HFF-Myc (cell line): ENCODE results near the gene PRKAR1B.
"Not testable (repeated sequence)": the region's sequence is repeated elsewhere in the genome, so short reads cannot be mapped to it uniquely, and the experiment has no call there.

Experiments
- DNase-seq: peaks from one replicate; pipeline ENCODE4 v3.0.0-alpha.2; 2011; ENCODE audit warnings: low read depth; ENCODE audit errors: extremely low read depth
- H3K4me3 ChIP-seq: replicated peaks from 2 replicates; pipeline ENCODE4 v1.5.1; 2011; ENCODE audit warnings: low read depth, mild to moderate bottlenecking, control low read depth, low read length
- CTCF ChIP-seq: IDR thresholded peaks from 2 replicates; pipeline ENCODE4 v1.5.1; 2012; ENCODE audit warnings: mild to moderate bottlenecking, low read depth, low read length, control low read depth; ENCODE audit errors: missing control alignments

Gene PRKAR1B

GRCh38 chr7:746155-747061, 19.3 kb upstream of the PRKAR1B start:
- no peak overlapping the region for H3K4me3 ChIP-seq
- no peak for TF ChIP-seq CTCF
- no peak for DNase-seq

- no peak for DNase-seq
- TF ChIP-seq CTCF, result no peak
- no peak overlapping the region for H3K4me3 ChIP-seq
Measured at GRCh38 chr7:745431-746154, 18.5 kb upstream of the PRKAR1B start.

- no peak for DNase-seq
Measured at GRCh38 chr7:744854-745430, 17.9 kb upstream of the PRKAR1B start.

GRCh38 chr7:744128-744520, 17.0 kb upstream of the PRKAR1B start:
- H3K4me3 ChIP-seq, DNase-seq: not testable (repeated sequence)

More at GRCh38 chr7:744854-745430, 17.9 kb upstream of the PRKAR1B start:
- H3K4me3 ChIP-seq, result no peak overlapping the region
- no peak for TF ChIP-seq CTCF

- H3K4me3 ChIP-seq, DNase-seq: not testable (repeated sequence)
Measured at GRCh38 chr7:743341-744127, 16.5 kb upstream of the PRKAR1B start.

GRCh38 chr7:742791-743190, 15.7 kb upstream of the PRKAR1B start:
- DNase-seq, result no peak
- TF ChIP-seq CTCF, result no peak

GRCh38 chr7:741850-742249, 14.8 kb upstream of the PRKAR1B start:
- no peak for TF ChIP-seq CTCF
- no peak overlapping the region for H3K4me3 ChIP-seq
- DNase-seq, result no peak

More at GRCh38 chr7:742791-743190, 15.7 kb upstream of the PRKAR1B start:
- no peak overlapping the region for H3K4me3 ChIP-seq
